ENCODE results near the gene SLC35A2.
"Not testable (repeated sequence)": the region's sequence is repeated elsewhere in the genome, so short reads cannot be mapped to it uniquely, and the experiment has no call there.

- not testable (repeated sequence) for TF ChIP-seq CTCF, POLR2A (IDR thresholded peaks at IDR 0.05)
These were observed 57.2 kb downstream of the SLC35A2 start for GRCh38 chrX:48854121-48854804.
